NCI-H2107 treated with DMSO at 0.1 percent for 48 hours (cell line): Measurements from ENCODE around the gene DHX57.

ENCODE experiments used
- DNase-seq: peaks from one replicate; lab custom pipeline; 2025; ENCODE audit not compliant: unreplicated experiment; lab: John Stamatoyannopoulos, UW

The DHX57 gene

GRCh38 chr2:38751596-38752410 is 123.9 kb downstream of the DHX57 start:
- DNase-seq: no peak

DNA sequence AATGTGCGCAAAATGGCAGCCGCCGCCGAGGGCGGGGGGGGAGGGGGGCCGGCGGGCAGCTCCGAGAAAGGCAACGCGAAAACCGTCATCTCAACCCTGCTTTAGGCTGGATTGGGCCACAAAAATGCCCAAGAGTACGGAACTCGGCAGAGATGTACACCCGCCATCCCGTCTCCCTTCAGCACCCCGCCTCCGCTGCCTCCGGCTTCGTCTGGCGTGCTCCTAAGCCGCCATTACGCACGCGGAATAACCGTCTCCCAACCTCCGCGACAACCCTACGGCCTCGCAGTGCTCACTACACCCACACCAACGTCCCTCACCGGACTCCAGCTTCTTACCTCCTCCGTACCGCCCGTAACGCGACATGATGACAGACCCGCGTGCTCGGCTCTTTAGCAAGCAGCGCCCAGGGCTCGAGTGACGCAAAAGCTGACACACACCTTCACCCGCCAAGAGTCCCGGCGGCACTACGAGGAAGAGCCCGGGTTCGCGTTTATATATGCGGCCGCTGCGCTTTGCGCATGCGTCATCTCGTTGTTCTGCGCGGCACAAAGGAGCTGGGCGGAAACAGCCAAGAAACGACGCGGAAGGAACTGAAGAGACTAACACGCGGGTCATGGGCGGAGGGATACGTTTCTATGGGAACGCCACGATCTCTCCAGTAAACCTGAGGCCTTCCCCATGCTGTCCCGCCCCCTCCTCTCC is 124.7 kb downstream of the DHX57 start, which contains the start of gene SRSF7:
SRSF7 (minus strand) TSS at position 471 of the 705 bp plus-strand sequence; CDS start at position 366, 105 bp downstream.
- DNase-seq: peak; percentile 96

DNA sequence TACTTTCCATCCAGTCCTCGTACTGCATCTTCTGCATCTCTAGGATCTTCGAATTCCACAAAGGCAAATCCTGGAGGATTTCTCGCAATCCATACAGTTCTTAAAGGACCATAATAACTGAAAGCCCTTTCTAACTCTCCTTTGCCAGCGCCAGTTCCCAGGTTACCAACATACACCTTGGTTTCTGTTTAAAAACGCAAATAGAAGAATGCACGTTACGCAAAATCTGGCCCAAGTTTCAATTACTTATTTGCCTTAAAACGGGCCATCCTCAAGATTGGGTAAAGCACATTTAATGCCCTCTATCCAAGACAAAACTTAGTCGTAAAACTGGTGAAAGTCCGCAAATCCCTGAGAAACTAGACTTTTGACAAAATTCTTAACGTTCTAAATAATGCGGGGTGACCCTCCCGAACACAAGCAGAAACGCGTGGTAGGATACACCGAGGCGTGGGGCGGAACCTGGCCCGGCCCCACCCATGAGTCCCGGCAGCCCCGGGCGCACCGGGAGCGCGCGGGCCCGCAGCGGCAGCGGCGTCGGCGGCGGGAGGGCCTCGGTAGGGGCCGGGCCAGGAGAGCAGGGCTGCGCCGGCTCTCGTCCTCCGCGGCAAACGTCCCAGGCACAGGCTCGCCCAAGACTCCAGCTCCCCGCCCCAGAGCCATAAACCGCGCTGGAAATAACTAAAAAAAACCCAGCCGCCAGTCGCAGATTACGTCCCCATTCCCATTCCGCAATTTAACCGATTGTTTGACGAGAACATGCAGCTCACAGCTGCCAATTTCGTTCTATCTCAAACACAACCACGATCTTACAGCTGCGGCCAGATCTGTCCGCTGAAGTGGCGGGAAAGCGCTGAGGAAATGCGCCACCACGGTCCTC is 125.5 kb downstream of the DHX57 start:
- DNase-seq: no peak

GRCh38 chr2:38748943-38749804 is 126.6 kb downstream of the DHX57 start:
- DNase-seq: no peak

DNA sequence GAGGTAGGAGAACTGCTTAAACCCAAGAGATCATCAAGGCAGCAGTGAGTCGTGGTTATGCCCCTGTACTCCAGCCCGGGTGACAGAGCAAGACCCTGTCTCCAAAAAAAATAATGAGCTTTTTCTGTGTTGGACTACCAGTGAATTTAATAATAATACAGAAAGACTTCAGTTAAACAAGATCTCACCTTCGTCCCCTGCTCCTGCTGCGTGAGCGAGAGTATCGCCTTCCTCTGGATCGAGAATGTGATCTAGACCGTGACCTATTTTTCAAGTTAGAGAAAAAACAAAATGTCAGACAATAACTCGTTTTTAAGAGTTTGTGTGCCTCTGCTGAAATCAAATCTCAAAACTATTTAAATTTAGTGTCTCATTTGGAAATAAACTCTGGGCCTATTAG is 127.3 kb downstream of the DHX57 start:
- DNase-seq: no peak

GRCh38 chr2:38747819-38748218 is 127.9 kb downstream of the DHX57 start:
- no peak for DNase-seq
